CD8-positive, alpha-beta memory T cell (primary cell): ENCODE measurements around the gene UVRAG. TPM values are rescaled to one million over a fixed set of nuclear protein-coding genes. Genes with fewer than 3 reads are reported as not detected.

Experiments
- CTCF ChIA-PET: fragments of 350-600 bp; sonication (Branson Sonifier 250); formaldehyde crosslinking; loops from one replicate; lab custom pipeline; 2021; ENCODE audit warnings: antibody characterized with exemption; lab: Charles Lee
- POLR2A ChIA-PET: fragments of 350-600 bp; sonication (Branson Sonifier 250); formaldehyde crosslinking; loops from one replicate; lab custom pipeline; 2021; ENCODE audit warnings: antibody characterized with exemption; lab: Charles Lee
- DNase-seq, 5 donors: peaks; one replicate each; pipeline versions ENCODE4 v3.0.0 to v3.0.0-alpha.2; 2020 to 2022; ENCODE audit warnings: mixed read lengths in 1 of 5
- H3K27ac ChIP-seq: one replicate; pipeline ENCODE4 v1.7.0; 2013; ENCODE audit warnings: low read depth, mild to moderate bottlenecking, low read length, moderate library complexity
- H3K27me3 ChIP-seq: 2 replicates; pipeline ENCODE4 v1.7.0; 2013; ENCODE audit warnings: low read length, mild to moderate bottlenecking; ENCODE audit not compliant: insufficient read depth, poor library complexity, severe bottlenecking
- H3K36me3 ChIP-seq: 2 replicates; pipeline ENCODE4 v1.7.0; 2013; ENCODE audit warnings: mild to moderate bottlenecking, low read length, moderate library complexity; ENCODE audit not compliant: insufficient read depth
- H3K4me1 ChIP-seq: 2 replicates; pipeline ENCODE4 v1.7.0; 2013; ENCODE audit warnings: mild to moderate bottlenecking, low read length, moderate library complexity; ENCODE audit not compliant: insufficient read depth
- H3K4me3 ChIP-seq: 2 replicates; pipeline ENCODE4 v1.7.0; 2013; ENCODE audit warnings: mild to moderate bottlenecking, low read length
- H3K9me3 ChIP-seq: 2 replicates; pipeline ENCODE4 v1.7.0; 2013; ENCODE audit warnings: mild to moderate bottlenecking, low read length
- H3K27ac Mint-ChIP-seq, 8 donors: one replicate each; pipeline ENCODE4 v1.8.0; 2020 to 2021; ENCODE audit warnings: mixed read lengths in 8 of 8, mild to moderate bottlenecking in 6 of 8, inconsistent platforms in 3 of 8, moderate library complexity in 3 of 8
- H3K27me3 Mint-ChIP-seq, 2 donors: one replicate each; pipeline ENCODE4 v1.8.0; 2020 to 2021; ENCODE audit warnings: mixed read lengths in 2 of 2, mild to moderate bottlenecking in 1 of 2, moderate library complexity in 1 of 2
- H3K36me3 Mint-ChIP-seq, 3 donors: one replicate each; pipeline ENCODE4 v1.8.0; 2020 to 2021; ENCODE audit warnings: mixed read lengths in 3 of 3, inconsistent platforms in 1 of 3, mild to moderate bottlenecking in 1 of 3
- H3K4me1 Mint-ChIP-seq, 3 donors: one replicate each; pipeline ENCODE4 v1.8.0; 2020 to 2021; ENCODE audit warnings: mixed read lengths in 3 of 3, inconsistent platforms in 1 of 3, mild to moderate bottlenecking in 1 of 3
- H3K4me3 Mint-ChIP-seq, 7 donors: one replicate each; pipeline ENCODE4 v1.8.0; 2020 to 2021; ENCODE audit warnings: mixed read lengths in 7 of 7, mild to moderate bottlenecking in 6 of 7, moderate library complexity in 4 of 7, inconsistent platforms in 2 of 7
- H3K9me3 Mint-ChIP-seq, 5 donors: one replicate each; pipeline ENCODE4 v1.8.0; 2020 to 2022; ENCODE audit warnings: mixed read lengths in 5 of 5, mild to moderate bottlenecking in 3 of 5, moderate library complexity in 2 of 5, inconsistent platforms in 1 of 5
- polyA plus RNA-seq: library from polyadenylated mRNA; unstranded; fragments of 300-500 nt; fragmentation: Illumina TruSeq; gene quantifications from one replicate; pipeline ENCODE4 v1.2.3, GENCODE V29; 2021
- total RNA-seq, 2 experiments: library from RNA; stranded (reverse); gene quantifications; one replicate each; pipeline ENCODE4 v1.2.3, GENCODE V29; 2021

Gene UVRAG
- total and polyA plus RNA-seq, 3 experiments from 2014 or later, result 17.1 to 20.9 (median 18.0) TPM

GRCh38 chr11:76175783-76176182 lies 360.8 kb downstream of the UVRAG start:
- POLR2A ChIA-PET, result no interaction called here

GRCh38 chr11:76176463-76176862 lies 361.5 kb downstream of the UVRAG start:
- ChIA-PET POLR2A (no interaction called here), CTCF (no interaction called here)
- Mint-ChIP-seq H3K4me3 (no peak overlapping the region), H3K4me1 (peaks cover 9 to 11% (median 9%) of the 10 kb centered on the region in 3 donors), H3K9me3 (no peaks in the 10 kb centered on the region), H3K27ac (no peak overlapping the region), H3K36me3 (no peaks in the 10 kb centered on the region), H3K27me3 (peaks cover 0 to 2% of the 10 kb centered on the region in 2 donors)
- no peak for DNase-seq
- no peak overlapping the region for H3K27ac ChIP-seq
- H3K4me1 ChIP-seq, result no peaks in the 10 kb centered on the region
- no peaks in the 10 kb centered on the region for H3K27me3 ChIP-seq
- no peaks in the 10 kb centered on the region for H3K36me3 ChIP-seq
- H3K4me3 ChIP-seq, result no peak overlapping the region
- no peaks in the 10 kb centered on the region for H3K9me3 ChIP-seq

More at GRCh38 chr11:76175783-76176182, 360.8 kb downstream of the UVRAG start:
- Histone ChIP-seq H3K9me3 (no peaks in the 10 kb centered on the region), H3K27me3 (no peaks in the 10 kb centered on the region), H3K36me3 (no peaks in the 10 kb centered on the region), H3K4me3 (no peak overlapping the region), H3K4me1 (no peaks in the 10 kb centered on the region), H3K27ac (no peak overlapping the region)
- H3K36me3 Mint-ChIP-seq, result no peaks in the 10 kb centered on the region
- H3K9me3 Mint-ChIP-seq, result no peaks in the 10 kb centered on the region
- peaks cover 0 to 2% of the 10 kb centered on the region in 2 donors for H3K27me3 Mint-ChIP-seq
- peaks cover 9 to 11% (median 9%) of the 10 kb centered on the region in 3 donors for H3K4me1 Mint-ChIP-seq
- no peak for DNase-seq
- H3K4me3 Mint-ChIP-seq, result no peak overlapping the region
- H3K27ac Mint-ChIP-seq, result peak overlapping the region in 2 of 8 donors; percentile 33 to 92
- CTCF ChIA-PET, result no interaction called here

- no peaks in the 10 kb centered on the region for H3K4me1 ChIP-seq
- DNase-seq, result no peak
- Mint-ChIP-seq H3K4me1 (peaks cover 9 to 11% (median 9%) of the 10 kb centered on the region in 3 donors), H3K27ac (no peak overlapping the region), H3K36me3 (no peaks in the 10 kb centered on the region), H3K9me3 (no peaks in the 10 kb centered on the region), H3K4me3 (no peak overlapping the region), H3K27me3 (peaks cover 0 to 2% of the 10 kb centered on the region in 2 donors)
- no peaks in the 10 kb centered on the region for H3K27me3 ChIP-seq
- H3K9me3 ChIP-seq, result no peaks in the 10 kb centered on the region
- POLR2A ChIA-PET, result no interaction called here
- CTCF ChIA-PET, result no interaction called here
- H3K36me3 ChIP-seq, result no peaks in the 10 kb centered on the region
- H3K4me3 ChIP-seq, result no peak overlapping the region
- H3K27ac ChIP-seq, result no peak overlapping the region
These were observed 362.3 kb downstream of the UVRAG start for GRCh38 chr11:76177250-76177686.

- Histone ChIP-seq H3K27me3 (no peaks in the 10 kb centered on the region), H3K4me1 (no peaks in the 10 kb centered on the region), H3K9me3 (no peaks in the 10 kb centered on the region), H3K27ac (no peak overlapping the region), H3K36me3 (no peaks in the 10 kb centered on the region), H3K4me3 (no peak overlapping the region)
- Mint-ChIP-seq H3K4me1 (no peaks in the 10 kb centered on the region), H3K27ac (no peak overlapping the region), H3K9me3 (no peaks in the 10 kb centered on the region), H3K36me3 (no peaks in the 10 kb centered on the region), H3K27me3 (peaks cover 0 to 2% of the 10 kb centered on the region in 2 donors), H3K4me3 (no peak overlapping the region)
- no peak for DNase-seq
- CTCF ChIA-PET, result no interaction called here
- POLR2A ChIA-PET, result no interaction called here
These were observed 364.1 kb downstream of the UVRAG start for GRCh38 chr11:76179147-76179546.

GRCh38 chr11:76181371-76181770 lies 366.4 kb downstream of the UVRAG start:
- no peaks in the 10 kb centered on the region for H3K9me3 Mint-ChIP-seq
- Histone ChIP-seq H3K4me3 (no peak overlapping the region), H3K4me1 (no peaks in the 10 kb centered on the region), H3K36me3 (no peaks in the 10 kb centered on the region), H3K27me3 (no peaks in the 10 kb centered on the region), H3K27ac (no peak overlapping the region), H3K9me3 (no peaks in the 10 kb centered on the region)
- CTCF ChIA-PET, result interaction anchor here (1.3 kb wide), 1 partner anchor 27 kb away, joined by 4 read pairs; no protein-coding TSS in a partner anchor
- no peaks in the 10 kb centered on the region for H3K36me3 Mint-ChIP-seq
- no peaks in the 10 kb centered on the region for H3K27me3 Mint-ChIP-seq
- H3K27ac Mint-ChIP-seq, result no peak overlapping the region
- POLR2A ChIA-PET, result no interaction called here
- H3K4me1 Mint-ChIP-seq, result no peaks in the 10 kb centered on the region
- DNase-seq, result no peak
- H3K4me3 Mint-ChIP-seq, result no peak overlapping the region

GRCh38 chr11:76184551-76184993 lies 369.6 kb downstream of the UVRAG start:
- Mint-ChIP-seq H3K27me3 (no peaks in the 10 kb centered on the region), H3K36me3 (no peaks in the 10 kb centered on the region), H3K4me1 (no peaks in the 10 kb centered on the region), H3K9me3 (no peaks in the 10 kb centered on the region), H3K4me3 (no peak overlapping the region), H3K27ac (no peak overlapping the region)
- Histone ChIP-seq H3K9me3 (no peaks in the 10 kb centered on the region), H3K36me3 (no peaks in the 10 kb centered on the region), H3K4me1 (no peaks in the 10 kb centered on the region), H3K27me3 (no peaks in the 10 kb centered on the region), H3K4me3 (no peak overlapping the region), H3K27ac (peak overlapping the region; percentile 9)
- CTCF ChIA-PET, result no interaction called here
- no peak for DNase-seq
- POLR2A ChIA-PET, result no interaction called here

- Histone ChIP-seq H3K9me3 (no peaks in the 10 kb centered on the region), H3K27me3 (no peaks in the 10 kb centered on the region), H3K4me1 (no peaks in the 10 kb centered on the region), H3K36me3 (no peaks in the 10 kb centered on the region), H3K27ac (no peak overlapping the region), H3K4me3 (no peak overlapping the region)
- Mint-ChIP-seq H3K36me3 (no peaks in the 10 kb centered on the region), H3K27me3 (no peaks in the 10 kb centered on the region), H3K4me3 (no peak overlapping the region), H3K27ac (no peak overlapping the region), H3K4me1 (no peaks in the 10 kb centered on the region), H3K9me3 (no peaks in the 10 kb centered on the region)
- no peak for DNase-seq
- ChIA-PET CTCF (interaction anchor here (1.1 to 1.3 kb wide), 2 partner anchors 23 to 383 kb away, joined by 3 to 7 read pairs; no protein-coding TSS in a partner anchor), POLR2A (no interaction called here)
These were observed 370.5 kb downstream of the UVRAG start for GRCh38 chr11:76185511-76185910.

GRCh38 chr11:76185931-76186401 lies 371.0 kb downstream of the UVRAG start:
- Histone ChIP-seq H3K4me3 (no peak overlapping the region), H3K9me3 (no peaks in the 10 kb centered on the region), H3K36me3 (no peaks in the 10 kb centered on the region), H3K27me3 (no peaks in the 10 kb centered on the region), H3K4me1 (no peaks in the 10 kb centered on the region), H3K27ac (no peak overlapping the region)
- Mint-ChIP-seq H3K4me3 (no peak overlapping the region), H3K36me3 (no peaks in the 10 kb centered on the region), H3K27ac (peak overlapping the region in 1 of 8 donors; percentile 47), H3K27me3 (no peaks in the 10 kb centered on the region), H3K4me1 (no peaks in the 10 kb centered on the region), H3K9me3 (no peaks in the 10 kb centered on the region)
- ChIA-PET POLR2A (no interaction called here), CTCF (interaction anchor here (1.0 to 1.3 kb wide), 3 partner anchors 21 to 383 kb away, joined by 3 to 7 read pairs (median 3); no protein-coding TSS in a partner anchor)
- no peak for DNase-seq
